NCI-H2081 treated with DMSO at 0.1 percent for 48 hours (cell line): ENCODE data around the gene KIF1B.
"Not testable (repeated sequence)": the region's sequence is repeated elsewhere in the genome, so short reads cannot be mapped to it uniquely, and the experiment has no call there.

Source experiments
- DNase-seq: peaks from one replicate; lab custom pipeline; 2025; lab: John Stamatoyannopoulos, UW

The KIF1B gene

GRCh38 chr1:10192263-10192662 lies 18.1 kb upstream of the KIF1B start:
- no peak for DNase-seq

GRCh38 chr1:10193288-10193687 lies 17.1 kb upstream of the KIF1B start:
- no peak for DNase-seq

- no peak for DNase-seq
These were observed 14.8 kb upstream of the KIF1B start for GRCh38 chr1:10195570-10195969.

GRCh38 chr1:10196976-10197375 lies 13.4 kb upstream of the KIF1B start:
- DNase-seq: no peak

GRCh38 chr1:10200620-10201019 lies 9.8 kb upstream of the KIF1B start:
- no peak for DNase-seq

- DNase-seq: no peak
These were observed 6.2 kb upstream of the KIF1B start for GRCh38 chr1:10204003-10204642.

- DNase-seq: not testable (repeated sequence)
These were observed 5.2 kb upstream of the KIF1B start for GRCh38 chr1:10205206-10205605.

- DNase-seq: no peak
These were observed 2.6 kb upstream of the KIF1B start for GRCh38 chr1:10207810-10208209.

- no peak for DNase-seq
These were observed 1.8 kb upstream of the KIF1B start for GRCh38 chr1:10208537-10208936.

- DNase-seq: no peak
These were observed 823 bp upstream of the KIF1B start for GRCh38 chr1:10209590-10209904.

GRCh38 chr1:10210841-10211804 lies 753 bp downstream of the KIF1B start:
- no peak for DNase-seq

- no peak for DNase-seq
These were observed 1.5 kb downstream of the KIF1B start for GRCh38 chr1:10211805-10212410.

- no peak for DNase-seq
These were observed 2.1 kb downstream of the KIF1B start for GRCh38 chr1:10212476-10212875.

- no peak for DNase-seq
These were observed 2.9 kb downstream of the KIF1B start for GRCh38 chr1:10213186-10213705.

GRCh38 chr1:10216090-10216749 lies 5.8 kb downstream of the KIF1B start:
- no peak for DNase-seq

GRCh38 chr1:10217748-10218441 lies 7.5 kb downstream of the KIF1B start:
- DNase-seq: no peak

GRCh38 chr1:10220200-10220599 lies 9.8 kb downstream of the KIF1B start:
- no peak for DNase-seq

GRCh38 chr1:10220657-10221056 lies 10.3 kb downstream of the KIF1B start:
- not testable (repeated sequence) for DNase-seq

- DNase-seq: no peak
These were observed 15.2 kb downstream of the KIF1B start for GRCh38 chr1:10225573-10225972.

GRCh38 chr1:10228528-10228927 lies 18.2 kb downstream of the KIF1B start:
- DNase-seq: no peak

GRCh38 chr1:10229903-10230302 lies 19.5 kb downstream of the KIF1B start:
- no peak for DNase-seq

GRCh38 chr1:10232163-10232562 lies 21.8 kb downstream of the KIF1B start:
- DNase-seq: no peak
